H1 (cell line): Measurements from ENCODE around the gene PCSK4. TPM values are rescaled to one million over a fixed set of nuclear protein-coding genes. Genes with fewer than 3 reads are reported as not detected.

ENCODE experiments used
- CBX8 ChIP-seq: fragments of 300-800, 300-1000 bp; sonication (generic); IDR thresholded peaks from 2 replicates; pipeline ENCODE4 v1.7.1; 2016; ENCODE audit warnings: low read depth, low read length, borderline replicate concordance
- CEBPB ChIP-seq: IDR thresholded peaks from 2 replicates; pipeline ENCODE4 v1.6.1; 2012; ENCODE audit warnings: low read depth, low read length
- EZH2 ChIP-seq: fragments of 200-600 bp; sonication (generic); IDR thresholded peaks from 2 replicates; pipeline ENCODE4 v1.7.1; 2012; ENCODE audit warnings: low read depth, mild to moderate bottlenecking, moderate library complexity, low read length, inconsistent platforms; ENCODE audit not compliant: severe bottlenecking
- SIN3A ChIP-seq, 2 experiments: IDR thresholded peaks in 1 of 2; conservative IDR thresholded peaks in 1 of 2; 2 replicates each; pipeline ENCODE4 v1.6.1; 2011 to 2012; ENCODE audit warnings: low read length in 2 of 2, improper control_type of control experiment in 1 of 2, low read depth in 1 of 2, mild to moderate bottlenecking in 1 of 2
- SIRT6 ChIP-seq: IDR thresholded peaks from one replicate; pipeline ENCODE4 v1.7.1; 2012; ENCODE audit warnings: low read length, inconsistent platforms
- polyA plus RNA-seq, 7 experiments: library from polyadenylated mRNA; depleted of rRNA in 3 of 7; stranded (reverse) in 5 of 7; unstranded in 2 of 7; fragments of >200 nt in 5 of 7; fragments of 200-250 nt in 2 of 7; gene quantifications; 1 replicate in 5 of 7; 2 replicates in 1 of 7; 4 replicates in 1 of 7; pipeline versions ENCODE4 v1.2.1 to v1.2.3, GENCODE V29; 2011 to 2013; ENCODE audit warnings: missing spikeins in 2 of 7, mixed read lengths in 2 of 7
- total RNA-seq: library from RNA; stranded (reverse); fragmentation: NEBNext Ultra II Directional; extraction: Animal tissue kit (Norgen Biotek cat#: 25700); gene quantifications from 2 replicates; pipeline ENCODE4 v1.2.1, GENCODE V29; 2021

PCSK4 gene
- total and polyA plus RNA-seq, 2 of the 8 experiments (the other 6 are each of a cell fraction or from before 2014, with no cell fraction given), result 9.8 to 10.7 TPM

GRCh38 chr19:1461862-1462261, 28.3 kb downstream of the PCSK4 start (continued):
- TF ChIP-seq SIRT6, result no peak
- TF ChIP-seq CBX8, result no peak
- no peak for TF ChIP-seq SIN3A (conservative IDR thresholded peaks at IDR 0.05 in 1 of 2, IDR thresholded peaks at IDR 0.05 in 1 of 2; ENCODE audit: low read depth in 1 of 2, low read length in 2 of 2)
- no peak for TF ChIP-seq CEBPB
- TF ChIP-seq EZH2, result no peak
